NCI-H345 treated with DMSO at 0.1 percent for 48 hours (cell line): ENCODE measurements around the gene VPS11.

Source experiments
- DNase-seq: peaks from one replicate; lab custom pipeline; 2025; ENCODE audit not compliant: unreplicated experiment; lab: John Stamatoyannopoulos, UW

Gene VPS11

DNA sequence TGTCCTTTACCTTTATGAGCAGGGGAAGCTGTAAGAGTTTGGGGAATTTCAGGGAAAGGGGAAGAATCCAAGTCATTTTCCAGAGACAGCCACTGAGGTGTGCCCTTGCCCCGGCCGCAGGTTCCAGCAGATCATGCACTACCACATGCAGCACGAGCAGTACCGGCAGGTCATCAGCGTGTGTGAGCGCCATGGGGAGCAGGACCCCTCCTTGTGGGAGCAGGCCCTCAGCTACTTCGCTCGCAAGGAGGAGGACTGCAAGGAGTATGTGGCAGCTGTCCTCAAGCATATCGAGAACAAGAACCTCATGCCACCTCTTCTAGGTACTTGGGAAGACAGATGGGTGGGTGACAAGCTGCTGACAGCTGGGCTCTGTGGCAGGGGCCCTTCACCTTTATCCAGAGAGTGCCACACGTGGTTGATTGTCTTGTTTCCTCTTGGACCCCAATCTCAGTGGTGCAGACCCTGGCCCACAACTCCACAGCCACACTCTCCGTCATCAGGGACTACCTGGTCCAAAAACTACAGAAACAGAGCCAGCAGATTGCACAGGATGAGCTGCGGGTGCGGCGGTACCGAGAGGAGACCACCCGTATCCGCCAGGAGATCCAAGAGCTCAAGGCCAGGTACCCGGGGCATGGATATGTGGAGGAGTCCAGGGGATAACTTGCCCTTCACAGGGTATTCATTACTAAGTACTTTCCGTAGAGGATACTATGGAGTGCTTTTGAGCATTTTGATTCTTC is 11.2 kb downstream of the VPS11 start:
- DNase-seq: no peak

DNA sequence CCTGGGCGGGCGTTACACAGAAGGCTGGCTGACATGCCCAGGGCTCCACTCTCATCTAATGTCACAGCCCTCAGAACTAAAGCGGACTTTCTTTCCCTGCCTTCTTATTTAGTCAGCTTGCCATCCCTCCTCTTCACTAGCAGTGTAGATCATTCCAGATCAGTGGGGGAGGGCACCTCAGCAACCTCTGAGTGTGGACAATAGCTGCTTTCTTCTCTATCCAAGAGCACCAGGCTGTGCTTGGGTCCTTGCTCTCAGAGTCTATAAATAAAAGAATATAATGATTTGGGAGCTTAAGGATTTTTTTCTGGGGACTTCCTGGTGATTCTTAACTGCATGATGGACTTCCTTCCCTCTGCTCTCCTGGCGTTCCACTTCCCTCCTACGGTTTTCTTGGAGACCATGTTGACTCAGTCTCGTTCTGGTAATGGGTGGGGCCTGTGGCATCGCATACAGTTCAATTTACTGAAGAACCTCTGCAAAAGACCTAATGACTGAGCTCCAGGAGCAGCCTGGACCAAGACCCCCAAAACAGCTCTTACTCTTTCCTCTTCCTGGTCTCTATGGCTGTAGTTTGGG is 14.2 kb downstream of the VPS11 start:
- no peak for DNase-seq

GRCh38 chr11:119084663-119085436 is 17.2 kb downstream of the VPS11 start, which contains the start of gene HMBS:
Gene HMBS, plus strand, starts transcription at chr11:119084881. Its CDS starts 153 bp downstream, at chr11:119085034.
- peak; percentile 91 for DNase-seq

- DNase-seq: no peak
These were observed 17.8 kb downstream of the VPS11 start for GRCh38 chr11:119085437-119085847.

DNA sequence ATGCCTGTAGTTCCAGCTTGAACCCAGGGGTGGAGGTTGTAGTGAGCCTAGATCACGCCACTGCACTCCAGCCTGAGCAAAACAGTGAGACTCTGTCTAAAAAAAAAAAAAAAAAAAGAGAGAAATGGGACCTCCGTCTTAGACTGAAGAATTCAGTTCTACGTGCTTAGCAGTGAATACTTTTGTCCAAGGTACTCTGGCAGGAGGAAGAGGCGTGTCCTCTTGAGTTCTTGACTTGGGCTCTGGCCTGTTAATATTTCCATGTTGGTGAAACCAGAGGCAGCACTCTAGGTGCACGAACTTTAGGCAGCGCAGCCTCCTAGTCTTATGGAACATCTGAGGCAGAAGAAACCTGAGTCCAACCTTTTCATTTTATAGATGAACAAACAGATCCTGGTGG is 19.5 kb downstream of the VPS11 start:
- no peak for DNase-seq

DNA sequence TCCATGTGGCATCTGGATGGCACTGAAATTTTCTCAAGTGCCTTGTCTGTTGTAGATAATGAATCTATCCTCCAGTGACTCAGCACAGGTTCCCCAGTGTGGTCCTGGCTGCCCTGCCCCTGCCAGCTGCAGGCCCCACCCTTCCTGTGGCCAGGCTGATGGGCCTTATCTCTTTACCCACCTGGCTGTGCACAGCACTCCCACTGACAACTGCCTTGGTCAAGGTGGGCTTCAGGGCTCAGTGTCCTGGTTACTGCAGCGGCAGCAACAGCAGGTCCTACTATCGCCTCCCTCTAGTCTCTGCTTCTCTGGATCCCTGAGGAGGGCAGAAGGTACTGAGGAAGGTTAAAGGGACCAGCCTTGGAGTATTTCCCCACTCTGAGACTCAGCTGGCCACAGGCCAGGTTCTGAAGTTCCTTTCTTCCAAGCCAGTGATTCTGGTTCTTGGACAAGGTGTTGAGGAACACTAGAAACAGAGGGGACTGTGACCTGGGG is 20.2 kb downstream of the VPS11 start:
- no peak for DNase-seq

DNA sequence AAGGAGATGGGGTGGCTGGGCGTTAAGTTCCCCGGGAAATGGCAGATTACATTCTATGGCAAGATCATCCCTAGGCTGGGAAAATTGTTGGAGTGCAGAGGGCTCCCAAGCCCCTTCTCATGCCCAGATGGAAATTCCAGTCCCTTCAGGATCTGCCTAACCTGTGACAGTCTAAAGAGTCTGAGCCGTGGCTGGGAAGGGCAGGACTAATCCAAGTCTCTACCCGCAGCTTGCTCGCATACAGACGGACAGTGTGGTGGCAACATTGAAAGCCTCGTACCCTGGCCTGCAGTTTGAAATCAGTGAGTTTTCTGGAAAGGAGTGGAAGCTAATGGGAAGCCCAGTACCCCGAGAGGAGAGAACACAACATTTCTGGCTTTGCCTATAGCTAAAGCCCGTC is 20.8 kb downstream of the VPS11 start:
- DNase-seq: no peak

- DNase-seq: no peak
These were observed 21.7 kb downstream of the VPS11 start for GRCh38 chr11:119089319-119089718.

GRCh38 chr11:119091178-119091577 is 23.6 kb downstream of the VPS11 start:
- no peak for DNase-seq

- no peak for DNase-seq
These were observed 24.6 kb downstream of the VPS11 start for GRCh38 chr11:119091966-119092879.

DNA sequence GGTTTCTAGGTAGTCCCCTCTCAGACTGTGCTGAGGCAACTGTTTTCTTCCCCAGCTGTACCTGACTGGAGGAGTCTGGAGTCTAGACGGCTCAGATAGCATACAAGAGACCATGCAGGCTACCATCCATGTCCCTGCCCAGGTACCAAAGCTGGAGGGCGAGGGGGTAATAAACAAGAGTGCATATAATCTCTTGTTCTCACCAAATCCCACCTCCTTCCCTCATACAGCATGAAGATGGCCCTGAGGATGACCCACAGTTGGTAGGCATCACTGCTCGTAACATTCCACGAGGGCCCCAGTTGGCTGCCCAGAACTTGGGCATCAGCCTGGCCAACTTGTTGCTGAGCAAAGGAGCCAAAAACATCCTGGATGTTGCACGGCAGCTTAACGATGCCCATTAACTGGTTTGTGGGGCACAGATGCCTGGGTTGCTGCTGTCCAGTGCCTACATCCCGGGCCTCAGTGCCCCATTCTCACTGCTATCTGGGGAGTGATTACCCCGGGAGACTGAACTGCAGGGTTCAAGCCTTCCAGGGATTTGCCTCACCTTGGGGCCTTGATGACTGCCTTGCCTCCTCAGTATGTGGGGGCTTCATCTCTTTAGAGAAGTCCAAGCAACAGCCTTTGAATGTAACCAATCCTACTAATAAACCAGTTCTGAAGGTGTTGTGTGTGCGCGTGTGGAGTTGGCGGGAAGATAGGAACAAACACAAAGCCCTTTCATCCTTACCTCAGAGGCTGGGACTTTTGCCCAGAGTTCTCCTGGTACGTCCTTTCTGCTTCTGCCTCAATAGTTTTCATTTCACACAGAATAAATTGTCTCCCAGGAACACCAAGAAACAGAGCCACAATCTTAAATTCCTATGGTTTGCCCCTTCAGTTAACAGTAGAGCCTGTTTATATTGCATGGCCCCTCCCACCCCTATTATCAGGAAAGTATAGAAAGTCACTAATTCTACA is 25.5 kb downstream of the VPS11 start:
- no peak for DNase-seq

GRCh38 chr11:119093942-119094815 is 26.6 kb downstream of the VPS11 start:
- DNase-seq: no peak

DNA sequence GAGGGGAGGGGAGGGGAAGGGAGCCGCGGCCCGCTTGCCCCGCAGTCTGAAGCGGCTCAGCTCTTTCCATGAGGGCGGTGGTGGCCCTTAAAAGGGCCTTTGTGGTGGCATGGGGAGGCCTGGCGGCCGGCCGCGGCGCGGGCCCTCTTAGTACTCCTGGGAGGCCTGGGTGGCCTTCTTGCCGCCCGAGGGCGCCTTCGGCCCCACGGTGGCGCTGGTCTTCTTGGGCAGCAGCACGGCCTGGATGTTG is 27.1 kb downstream of the VPS11 start:
- DNase-seq: no peak

- DNase-seq: peak; percentile 98
These were observed 27.7 kb downstream of the VPS11 start for GRCh38 chr11:119095066-119095880.

DNA sequence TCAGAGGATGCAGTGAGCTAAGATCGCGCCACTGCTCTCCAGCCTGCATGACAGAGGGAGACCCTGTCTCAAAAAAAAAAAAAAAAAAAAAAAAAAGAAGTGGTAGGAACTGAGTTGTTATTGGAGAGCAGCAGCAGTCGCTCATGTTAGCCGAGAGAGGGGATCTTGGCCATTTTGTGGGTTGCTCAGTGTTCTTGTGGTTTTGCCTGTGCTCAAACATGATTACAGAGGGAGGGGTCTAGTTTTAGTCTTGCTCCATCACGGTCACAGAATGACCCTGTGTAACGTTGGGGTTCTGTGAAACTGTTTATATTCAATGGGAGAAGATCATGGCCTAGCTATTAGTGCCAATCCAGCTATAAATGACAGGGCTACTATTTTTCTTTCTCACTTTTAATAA is 32.1 kb downstream of the VPS11 start:
- DNase-seq: no peak

DNA sequence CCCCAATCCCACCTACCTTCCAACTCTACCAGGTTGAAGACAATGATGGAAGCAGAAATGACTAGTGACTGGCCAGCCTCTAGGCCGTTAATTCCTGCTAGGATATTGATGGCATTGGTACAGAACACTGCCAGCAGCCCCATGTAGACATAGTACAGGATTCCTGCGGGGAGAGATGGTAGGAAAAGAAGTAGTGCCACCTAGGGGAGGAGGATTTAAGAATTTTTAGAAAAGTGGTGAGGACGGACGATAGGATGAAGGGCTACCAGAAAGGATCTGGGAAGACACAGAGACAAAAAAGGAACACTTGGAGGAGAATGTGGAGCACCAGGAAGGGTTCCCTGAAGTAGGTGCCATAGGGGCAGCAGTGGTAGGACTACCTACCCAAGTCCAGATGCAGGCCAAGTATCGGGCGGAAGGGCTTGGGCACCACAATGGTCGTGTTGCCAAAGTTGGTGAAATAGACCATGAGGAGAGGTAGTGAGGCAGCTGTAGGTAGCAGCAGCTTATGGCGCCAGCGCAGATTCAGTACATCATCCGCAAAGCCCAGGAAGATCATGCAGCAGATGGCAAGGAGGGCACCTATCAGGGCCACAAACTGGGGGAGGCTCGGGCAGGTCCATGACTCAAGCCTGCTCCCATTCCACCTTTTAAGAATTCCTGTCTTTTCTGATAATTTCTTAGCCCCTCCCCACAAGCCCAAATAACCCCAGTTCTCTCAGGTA is 32.8 kb downstream of the VPS11 start:
- DNase-seq: no peak

DNA sequence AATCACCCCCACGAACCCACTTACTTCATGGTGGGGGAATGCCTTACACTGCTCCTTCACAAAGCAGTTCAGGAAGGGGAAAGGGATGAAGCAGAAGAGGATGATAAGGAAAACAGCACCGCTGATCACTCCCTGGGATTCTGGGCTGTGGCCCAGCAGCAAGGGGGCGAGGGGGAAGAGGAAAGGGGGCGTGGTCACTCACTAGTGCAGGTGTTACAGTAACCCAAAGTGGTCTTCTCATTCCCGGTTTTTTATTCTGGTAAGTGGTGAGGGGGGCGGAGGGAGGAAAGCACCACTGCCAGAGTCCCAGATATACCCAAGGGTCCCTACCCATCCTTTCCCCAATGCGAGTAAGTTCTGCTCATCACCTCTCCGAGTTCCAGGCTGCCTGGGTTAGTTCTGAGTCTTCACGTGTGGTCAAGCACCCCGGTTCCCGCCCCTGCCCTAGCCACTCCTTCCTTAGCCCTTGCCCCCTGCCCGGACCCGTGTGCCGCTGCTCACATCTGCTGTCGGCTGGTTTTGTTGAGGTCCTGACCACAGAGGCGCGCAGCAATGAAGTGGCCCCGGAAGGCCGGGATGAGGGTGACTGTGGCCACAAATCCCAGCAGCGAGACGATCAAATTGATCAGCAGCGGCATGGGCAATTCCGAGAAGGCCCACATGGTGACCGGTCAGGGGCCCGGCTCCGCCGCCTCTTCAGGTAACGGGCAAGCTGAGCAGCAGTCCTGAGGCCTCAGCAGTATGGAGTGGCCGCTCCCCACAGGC is 33.6 kb downstream of the VPS11 start:
- no peak for DNase-seq
